ENCODE results near the gene POLD2. TPM values are rescaled to one million over a fixed set of nuclear protein-coding genes. Genes with fewer than 3 reads are reported as not detected.

The POLD2 gene
- total RNA-seq, 6 experiments from 2014 or later, result 36.4 to 73.4 (median 57.3) TPM

DNA sequence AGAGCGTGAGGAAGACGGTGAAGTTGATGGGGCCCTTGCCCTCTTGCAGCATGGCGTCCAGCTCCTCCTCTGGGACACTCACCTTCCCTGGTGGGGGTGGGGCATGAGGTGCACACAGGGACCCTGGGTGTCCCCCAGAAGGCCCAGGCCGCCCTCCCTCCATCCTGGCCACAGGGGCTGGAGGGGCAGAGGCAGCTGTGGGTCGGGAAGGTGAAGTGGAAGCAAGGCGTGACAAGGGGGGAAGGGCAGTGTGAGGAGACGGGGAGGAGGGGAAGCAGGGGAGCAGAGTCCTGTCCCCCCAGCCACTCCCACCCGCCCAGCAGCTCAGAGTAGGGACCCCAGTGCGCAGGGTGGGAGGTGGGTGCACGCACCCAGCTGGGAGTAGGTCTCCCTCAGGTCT, 17.0 kb upstream of the POLD2 start:
- intact Hi-C loops (cut with DNase I), result no loop called here
- Histone ChIP-seq H3K4me1 (no peaks in the 10 kb centered on the region), H3K4me3 (no peak overlapping the region), H3K36me3 (no peaks in the 10 kb centered on the region), H3K27ac (no peak overlapping the region), H3K27me3 (no peaks in the 10 kb centered on the region), H3K9me3 (no peaks in the 10 kb centered on the region)
- WGBS (ENCODE audit: insufficient coverage, low coverage, low lambda C conversion rate, missing lambda C conversion rate), result 30% methylated on average over 2 of the region's 10 CpGs
- no peak for DNase-seq
- TF ChIP-seq POLR2A (IDR thresholded peaks at IDR 0.05), result no peak
- TF ChIP-seq, protein P1, sequence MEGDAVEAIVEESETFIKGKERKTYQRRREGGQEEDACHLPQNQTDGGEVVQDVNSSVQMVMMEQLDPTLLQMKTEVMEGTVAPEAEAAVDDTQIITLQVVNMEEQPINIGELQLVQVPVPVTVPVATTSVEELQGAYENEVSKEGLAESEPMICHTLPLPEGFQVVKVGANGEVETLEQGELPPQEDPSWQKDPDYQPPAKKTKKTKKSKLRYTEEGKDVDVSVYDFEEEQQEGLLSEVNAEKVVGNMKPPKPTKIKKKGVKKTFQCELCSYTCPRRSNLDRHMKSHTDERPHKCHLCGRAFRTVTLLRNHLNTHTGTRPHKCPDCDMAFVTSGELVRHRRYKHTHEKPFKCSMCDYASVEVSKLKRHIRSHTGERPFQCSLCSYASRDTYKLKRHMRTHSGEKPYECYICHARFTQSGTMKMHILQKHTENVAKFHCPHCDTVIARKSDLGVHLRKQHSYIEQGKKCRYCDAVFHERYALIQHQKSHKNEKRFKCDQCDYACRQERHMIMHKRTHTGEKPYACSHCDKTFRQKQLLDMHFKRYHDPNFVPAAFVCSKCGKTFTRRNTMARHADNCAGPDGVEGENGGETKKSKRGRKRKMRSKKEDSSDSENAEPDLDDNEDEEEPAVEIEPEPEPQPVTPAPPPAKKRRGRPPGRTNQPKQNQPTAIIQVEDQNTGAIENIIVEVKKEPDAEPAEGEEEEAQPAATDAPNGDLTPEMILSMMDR (IDR thresholded peaks at IDR 0.05), result no peak
- no peak for ATAC-seq

DNA sequence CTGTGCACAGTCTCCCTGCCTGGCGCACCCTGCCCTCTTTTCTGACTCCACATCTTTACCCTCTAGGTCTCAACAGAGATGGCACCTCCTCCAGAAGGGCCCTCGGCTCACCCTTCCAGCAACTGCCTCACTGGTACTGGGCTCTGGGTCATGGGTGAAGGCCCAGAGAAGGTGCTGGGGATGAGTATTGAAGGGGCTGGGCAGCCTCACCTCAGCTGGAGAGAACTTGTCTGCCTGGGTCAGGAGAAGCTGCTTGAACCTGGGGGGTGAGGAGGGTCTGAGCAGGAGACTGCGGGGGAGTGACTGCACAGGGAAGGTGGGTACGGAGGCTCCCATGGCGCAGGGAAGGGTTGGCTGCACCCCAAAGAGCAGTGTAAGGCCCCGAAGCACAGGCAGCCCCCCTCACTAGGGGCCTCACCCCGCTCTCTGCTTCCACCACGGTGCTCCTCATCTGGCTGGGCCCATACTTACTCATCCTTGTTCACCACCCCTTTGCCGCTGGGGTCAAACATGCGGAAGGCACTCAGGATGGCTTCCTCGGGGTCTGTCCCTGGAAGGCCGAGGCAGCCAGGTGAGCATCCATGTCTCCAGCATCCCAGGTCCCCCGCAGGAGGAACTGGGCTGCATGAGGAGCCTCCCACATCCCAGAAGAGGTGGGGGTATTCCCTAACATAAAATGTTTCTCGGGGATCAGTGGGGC, 16.1 kb upstream of the POLD2 start:
- TF ChIP-seq, protein P1 (IDR thresholded peaks at IDR 0.05), result no peak
- no peak for TF ChIP-seq POLR2A (IDR thresholded peaks at IDR 0.05)
- no peaks in the 10 kb centered on the region for H3K9me3 ChIP-seq
- ATAC-seq (no peak), DNase-seq (no peak)
- H3K4me3 ChIP-seq, result no peak overlapping the region
- intact Hi-C loops (cut with DNase I), result loop anchor here in 1 of 2 donors (10.0 kb wide), 1 partner anchor 55 kb away; no protein-coding TSS in a partner anchor
- 91% methylated on average over 6 of the region's 14 CpGs for WGBS (ENCODE audit: insufficient coverage, low coverage, low lambda C conversion rate, missing lambda C conversion rate)
- no peak overlapping the region for H3K27ac ChIP-seq
- no peaks in the 10 kb centered on the region for H3K4me1 ChIP-seq
- no peaks in the 10 kb centered on the region for H3K36me3 ChIP-seq
- H3K27me3 ChIP-seq, result no peaks in the 10 kb centered on the region

DNA sequence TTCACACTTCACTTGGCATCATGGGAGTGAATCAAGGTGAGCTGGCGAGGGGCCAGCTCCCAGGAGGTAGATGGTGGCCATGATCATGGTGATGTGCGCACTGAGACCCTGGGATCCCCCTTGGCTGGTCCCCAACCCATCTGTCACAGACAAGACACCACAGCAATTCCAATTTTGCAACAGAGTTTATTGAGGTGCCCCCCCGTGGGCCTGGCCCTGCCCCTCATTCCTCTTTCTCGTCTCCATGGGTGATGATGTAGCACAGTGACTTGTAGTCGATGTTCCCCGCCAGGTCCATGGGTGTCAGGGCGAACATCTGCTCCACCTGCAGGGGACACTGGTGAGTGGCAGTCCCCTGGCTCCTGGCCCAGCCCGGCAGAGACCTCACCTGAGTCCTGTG, 15.3 kb upstream of the POLD2 start:
- no peak overlapping the region for H3K4me3 ChIP-seq
- whole genome bisulfite sequencing (ENCODE audit: insufficient coverage, low coverage, low lambda C conversion rate, missing lambda C conversion rate), result no CpG with 5 or more reads among the region's 8 CpGs
- H3K36me3 ChIP-seq, result no peaks in the 10 kb centered on the region
- no peaks in the 10 kb centered on the region for H3K9me3 ChIP-seq
- no peaks in the 10 kb centered on the region for H3K27me3 ChIP-seq
- intact Hi-C loops (cut with DNase I), result loop anchor here in 1 of 2 donors (10.0 kb wide), 1 partner anchor 56 kb away; no protein-coding TSS in a partner anchor
- H3K4me1 ChIP-seq, result no peaks in the 10 kb centered on the region
- no peak for DNase-seq
- TF ChIP-seq, protein P1 (IDR thresholded peaks at IDR 0.05), result peak in 1 of 4 donors; percentile 15
- no peak for TF ChIP-seq POLR2A (IDR thresholded peaks at IDR 0.05)
- no peak overlapping the region for H3K27ac ChIP-seq
- ATAC-seq, result peak in 2 of 4 donors; percentile 19 to 63

DNA sequence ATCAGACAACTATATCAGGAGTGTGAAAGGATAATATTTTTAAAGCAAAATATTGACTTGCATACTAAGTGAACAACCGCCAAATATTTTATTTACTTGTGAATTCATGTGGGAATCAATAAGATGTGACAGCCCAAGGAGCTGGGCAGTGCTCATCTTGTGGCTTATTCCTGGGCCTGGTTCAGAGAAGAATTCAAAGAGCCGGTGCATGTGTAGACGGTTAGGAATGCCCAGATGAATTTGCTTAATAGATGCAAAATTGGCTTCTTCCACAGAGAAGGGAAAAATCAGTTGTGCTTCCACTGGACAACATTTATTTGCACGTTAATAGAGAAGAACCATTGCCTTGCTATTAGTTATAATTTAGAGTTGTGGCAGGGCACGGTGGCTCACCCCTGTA, 13.4 kb upstream of the POLD2 start:
- no peak overlapping the region for H3K27ac ChIP-seq
- DNase-seq (no peak), ATAC-seq (no peak)
- no peak overlapping the region for H3K4me3 ChIP-seq
- intact Hi-C loops (cut with DNase I), result loop anchor here in 1 of 2 donors (10.0 kb wide), 1 partner anchor 58 kb away; no protein-coding TSS in a partner anchor
- H3K27me3 ChIP-seq, result no peaks in the 10 kb centered on the region
- no peaks in the 10 kb centered on the region for H3K9me3 ChIP-seq
- no peaks in the 10 kb centered on the region for H3K36me3 ChIP-seq
- 90% methylated on average over 5 of the region's 5 CpGs for WGBS (ENCODE audit: insufficient coverage, low coverage, low lambda C conversion rate, missing lambda C conversion rate)
- H3K4me1 ChIP-seq, result peaks cover 0 to 3% (median under 1%) of the 10 kb centered on the region in 4 donors
- no peak for TF ChIP-seq POLR2A (IDR thresholded peaks at IDR 0.05)
- TF ChIP-seq, protein P1 (IDR thresholded peaks at IDR 0.05), result no peak
